ENCODE results near the gene VPS51.

DNA sequence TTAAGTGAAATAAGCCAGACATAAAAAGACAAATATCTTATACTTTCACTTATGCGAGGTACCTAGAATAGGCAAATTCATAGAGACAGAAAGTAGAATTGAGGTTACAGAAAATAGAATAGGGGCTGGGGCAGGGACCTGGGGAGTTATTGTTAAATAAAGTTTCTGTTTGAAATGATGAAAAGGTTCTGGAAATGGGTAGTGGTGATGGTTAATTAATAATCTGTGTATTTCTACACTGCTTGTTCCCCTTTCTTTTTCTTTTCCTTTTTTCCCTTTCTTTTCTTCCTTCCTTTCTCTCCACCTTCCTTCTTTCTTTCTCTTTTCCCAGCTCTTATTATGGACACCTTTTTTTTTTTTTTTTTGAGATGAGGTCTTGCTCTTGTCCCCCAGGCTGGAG, 40.5 kb upstream of the VPS51 start:
- TF ChIP-seq, protein P1, sequence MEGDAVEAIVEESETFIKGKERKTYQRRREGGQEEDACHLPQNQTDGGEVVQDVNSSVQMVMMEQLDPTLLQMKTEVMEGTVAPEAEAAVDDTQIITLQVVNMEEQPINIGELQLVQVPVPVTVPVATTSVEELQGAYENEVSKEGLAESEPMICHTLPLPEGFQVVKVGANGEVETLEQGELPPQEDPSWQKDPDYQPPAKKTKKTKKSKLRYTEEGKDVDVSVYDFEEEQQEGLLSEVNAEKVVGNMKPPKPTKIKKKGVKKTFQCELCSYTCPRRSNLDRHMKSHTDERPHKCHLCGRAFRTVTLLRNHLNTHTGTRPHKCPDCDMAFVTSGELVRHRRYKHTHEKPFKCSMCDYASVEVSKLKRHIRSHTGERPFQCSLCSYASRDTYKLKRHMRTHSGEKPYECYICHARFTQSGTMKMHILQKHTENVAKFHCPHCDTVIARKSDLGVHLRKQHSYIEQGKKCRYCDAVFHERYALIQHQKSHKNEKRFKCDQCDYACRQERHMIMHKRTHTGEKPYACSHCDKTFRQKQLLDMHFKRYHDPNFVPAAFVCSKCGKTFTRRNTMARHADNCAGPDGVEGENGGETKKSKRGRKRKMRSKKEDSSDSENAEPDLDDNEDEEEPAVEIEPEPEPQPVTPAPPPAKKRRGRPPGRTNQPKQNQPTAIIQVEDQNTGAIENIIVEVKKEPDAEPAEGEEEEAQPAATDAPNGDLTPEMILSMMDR (IDR thresholded peaks at IDR 0.05) = no peak
- TF ChIP-seq EP300 (IDR thresholded peaks at IDR 0.05) (no peak), POLR2AphosphoS5 (IDR thresholded peaks at IDR 0.05) (no peak), POLR2A (IDR thresholded peaks at IDR 0.05) (no peak)
